CD4-positive, alpha-beta T cell treated with Interleukin-4 for 4 hours (primary cell): ENCODE data around the gene TTLL10.
A peak's percentile ranks its signal among the peaks of the same experiment; 100 is the strongest.
"Not testable (repeated sequence)": the region's sequence is repeated elsewhere in the genome, so short reads cannot be mapped to it uniquely, and the experiment has no call there.

ENCODE experiments used
- DNase-seq: peaks from one replicate; pipeline ENCODE4 v3.0.0-alpha.2; 2020

TTLL10 gene

DNA sequence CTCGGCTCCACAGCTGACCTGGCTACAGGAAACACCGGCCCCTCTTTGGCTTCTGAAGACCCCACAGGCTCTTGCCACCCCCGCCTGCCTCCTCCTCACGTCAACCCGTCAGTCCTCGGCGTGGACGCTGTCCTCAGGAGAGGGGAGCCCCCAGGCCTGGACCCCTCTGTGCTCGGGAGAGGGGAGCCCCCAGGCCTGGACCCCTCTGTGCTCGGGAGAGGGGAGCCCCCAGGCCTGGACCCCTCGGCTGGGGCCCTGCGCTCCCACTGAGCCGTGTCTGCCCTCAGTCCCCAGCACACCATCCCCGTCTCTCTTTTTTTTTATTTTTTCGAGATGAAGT is 31.8 kb upstream of the TTLL10 start:
- DNase-seq = no peak

DNA sequence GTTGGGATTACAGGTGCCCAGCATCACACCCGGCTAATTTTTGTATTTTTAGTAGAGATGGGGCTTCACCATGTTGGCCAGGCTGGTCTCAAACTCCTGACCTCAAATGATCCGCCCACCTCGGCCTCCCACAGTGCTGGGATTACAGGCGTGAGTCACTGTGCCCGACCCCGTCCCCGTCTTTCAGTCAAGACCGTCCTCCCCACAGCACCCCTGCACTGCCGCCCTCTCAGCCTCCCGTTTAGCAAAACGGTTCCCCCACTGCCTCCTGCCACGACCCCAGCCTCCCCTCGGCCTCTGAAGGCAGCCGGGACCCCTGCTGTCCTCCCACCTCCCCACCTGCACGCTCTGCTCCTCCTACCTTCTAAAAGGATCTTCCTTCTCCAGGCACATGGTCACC is 31.3 kb upstream of the TTLL10 start:
- DNase-seq = not testable (repeated sequence)

DNA sequence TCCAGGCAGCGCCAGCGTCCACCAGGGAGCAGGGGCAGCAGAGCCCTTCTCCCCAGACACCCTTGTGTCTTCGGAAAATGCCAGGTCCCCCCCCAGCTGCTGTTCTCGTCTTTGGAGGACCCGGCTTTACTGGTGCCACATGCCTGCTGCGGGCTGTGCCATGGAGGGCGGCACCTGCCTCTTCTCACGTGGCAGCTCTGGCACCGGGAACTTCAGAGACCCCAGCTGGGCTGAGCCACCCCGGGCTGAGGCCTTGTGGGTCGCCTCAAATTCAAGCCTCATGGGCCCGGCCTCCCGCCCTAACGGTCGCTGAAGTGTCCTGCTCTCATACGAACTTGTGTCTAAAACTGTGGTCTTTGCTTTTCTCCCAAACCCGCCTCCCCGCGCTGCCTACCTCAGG is 30.8 kb upstream of the TTLL10 start:
- DNase-seq = no peak

DNA sequence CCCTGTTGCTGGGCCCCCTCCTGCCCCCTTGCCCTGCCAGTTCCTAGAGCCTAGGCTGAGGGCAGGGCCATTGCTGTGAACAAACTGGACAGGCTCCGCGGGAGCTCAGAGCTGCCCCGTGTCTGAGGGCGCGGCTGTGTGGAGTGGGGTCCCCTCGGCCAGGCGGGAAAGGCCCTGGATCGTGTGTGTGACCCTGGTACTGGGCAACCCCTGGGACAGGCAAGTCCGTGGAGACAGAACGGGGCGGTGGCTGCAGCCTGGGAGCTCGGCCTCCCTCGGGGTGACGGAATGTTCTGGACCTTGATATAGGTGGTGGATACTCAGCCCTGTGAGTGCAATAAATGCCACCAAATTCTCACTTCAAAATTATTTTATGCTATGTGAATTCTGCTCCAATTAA is 30.0 kb upstream of the TTLL10 start:
- DNase-seq = no peak

DNA sequence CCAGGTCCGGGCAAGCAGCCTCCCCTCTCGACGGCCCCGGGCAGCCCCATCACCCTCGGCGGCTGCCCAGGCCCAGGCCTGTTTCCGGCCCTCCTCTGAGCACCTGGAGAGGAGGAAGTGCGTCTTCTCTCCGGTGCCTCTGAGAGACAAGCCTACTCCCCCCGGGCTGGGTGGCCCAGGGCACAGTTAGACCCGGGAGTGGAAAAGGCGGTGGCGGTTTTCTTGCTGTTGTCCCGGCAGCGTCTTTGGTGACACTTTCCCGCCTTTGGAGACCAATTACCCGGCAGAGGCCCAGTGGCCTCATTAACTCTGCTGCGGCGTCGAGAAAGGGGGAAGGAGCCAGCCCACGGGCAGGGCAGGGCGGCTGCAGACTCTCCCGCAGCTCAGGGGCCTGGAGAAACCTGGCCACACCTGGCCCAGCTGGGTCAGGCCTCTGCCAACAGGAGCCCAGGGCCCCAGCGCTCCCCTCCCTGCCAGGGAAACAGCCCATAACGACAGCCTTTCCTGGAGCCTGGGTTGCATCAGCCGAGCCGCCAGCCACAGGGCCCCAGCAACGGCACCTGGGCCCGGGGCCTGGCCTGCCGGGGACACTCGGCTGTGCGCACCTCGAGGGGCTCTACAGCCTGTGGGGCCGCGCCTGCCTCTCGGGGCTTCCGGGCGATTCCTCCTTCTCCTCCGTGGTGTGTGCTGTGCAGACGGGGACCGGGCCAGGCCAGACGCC is 29.4 kb upstream of the TTLL10 start:
- peak; percentile 23 for DNase-seq

DNA sequence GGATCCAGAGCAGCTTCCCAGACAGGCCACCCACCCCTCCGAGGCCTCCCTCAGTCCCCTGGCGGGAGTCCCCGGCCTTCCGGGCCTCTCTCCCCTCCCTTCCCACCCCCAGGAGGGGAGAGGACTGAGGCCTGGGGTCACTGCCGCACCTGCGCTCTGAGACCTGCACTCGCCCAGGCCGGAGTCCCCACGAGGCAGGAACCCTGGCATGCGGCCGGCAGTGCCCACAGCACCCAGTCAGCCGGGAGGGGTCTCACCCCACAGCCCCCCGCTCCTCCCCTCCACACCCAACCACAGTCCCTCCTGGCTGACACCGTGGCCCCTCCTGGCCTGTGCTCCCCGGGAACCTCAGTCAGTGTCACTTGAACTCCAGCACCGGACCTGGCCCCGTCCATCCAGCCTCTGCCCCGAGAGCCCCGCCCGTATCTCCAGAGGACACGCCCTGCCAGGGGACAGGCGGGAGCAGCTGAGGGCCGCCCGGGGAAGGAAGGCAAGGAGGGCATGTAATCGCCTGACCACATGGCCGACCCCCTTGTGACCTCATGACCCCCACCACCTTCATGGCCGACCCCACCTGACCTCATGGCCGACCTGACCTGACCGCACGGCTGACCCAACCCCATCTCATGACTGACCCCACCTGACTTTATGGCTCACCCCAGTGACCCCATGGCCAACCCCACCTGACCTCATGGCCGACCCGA is 28.7 kb upstream of the TTLL10 start:
- DNase-seq = no peak

DNA sequence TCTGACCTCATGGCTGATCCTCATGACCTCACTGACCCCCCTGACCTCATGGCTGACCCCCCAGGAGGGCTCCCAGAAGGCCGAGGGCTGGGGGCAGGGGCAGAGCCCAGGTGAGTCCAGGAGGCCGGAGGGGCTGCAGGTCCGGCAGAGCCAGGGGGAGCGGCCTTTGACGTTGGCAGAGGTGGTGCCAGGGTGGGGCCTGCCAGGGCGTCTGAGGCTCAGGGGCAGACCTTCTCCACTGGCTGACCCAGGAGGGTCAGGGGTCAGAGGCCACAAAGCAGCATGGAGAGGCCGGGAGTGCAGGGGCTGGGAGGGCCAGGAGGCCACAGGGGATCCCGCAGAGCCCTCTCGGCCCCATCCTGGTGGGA is 28.1 kb upstream of the TTLL10 start:
- DNase-seq = no peak

DNA sequence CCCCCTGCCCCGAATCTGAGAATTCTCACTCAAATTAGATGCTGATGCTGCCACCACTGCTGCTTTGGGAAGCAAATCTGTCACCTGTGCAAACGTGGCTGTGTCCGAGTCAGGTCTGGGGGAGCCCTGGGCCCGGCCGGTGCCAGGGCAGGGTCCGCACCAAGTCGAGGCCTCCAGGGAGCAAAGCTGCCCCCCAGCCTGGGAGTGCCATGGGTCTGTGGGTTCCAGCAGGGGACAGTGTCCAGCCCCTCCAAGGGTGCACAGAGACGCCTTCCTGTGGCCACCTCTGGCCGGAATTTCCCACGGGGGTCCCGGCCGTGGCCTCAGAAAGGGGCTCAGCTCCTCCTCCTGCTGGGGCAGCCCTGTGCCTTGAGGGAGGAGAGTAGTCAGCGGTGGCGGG is 27.7 kb upstream of the TTLL10 start:
- DNase-seq = no peak

DNA sequence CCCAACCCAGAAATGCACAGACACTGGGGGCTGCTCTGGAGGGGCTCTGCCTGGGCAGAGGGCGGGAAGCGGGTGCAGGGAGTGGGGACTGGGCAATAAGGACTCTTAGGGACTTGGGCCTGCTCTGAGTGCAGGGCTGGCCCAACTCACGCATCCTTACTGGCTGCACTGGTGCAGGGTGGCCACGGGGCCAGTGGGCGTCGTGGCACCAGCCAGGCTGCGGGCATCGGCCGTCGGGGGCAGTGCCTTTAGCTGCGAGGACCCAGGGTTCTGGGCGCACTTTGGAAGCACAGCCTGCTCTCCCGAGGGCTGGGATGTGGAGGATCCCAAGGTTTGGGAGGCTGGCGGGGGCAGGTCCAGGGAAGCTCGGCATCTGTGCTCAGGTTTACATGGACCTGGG is 27.1 kb upstream of the TTLL10 start:
- DNase-seq = no peak

DNA sequence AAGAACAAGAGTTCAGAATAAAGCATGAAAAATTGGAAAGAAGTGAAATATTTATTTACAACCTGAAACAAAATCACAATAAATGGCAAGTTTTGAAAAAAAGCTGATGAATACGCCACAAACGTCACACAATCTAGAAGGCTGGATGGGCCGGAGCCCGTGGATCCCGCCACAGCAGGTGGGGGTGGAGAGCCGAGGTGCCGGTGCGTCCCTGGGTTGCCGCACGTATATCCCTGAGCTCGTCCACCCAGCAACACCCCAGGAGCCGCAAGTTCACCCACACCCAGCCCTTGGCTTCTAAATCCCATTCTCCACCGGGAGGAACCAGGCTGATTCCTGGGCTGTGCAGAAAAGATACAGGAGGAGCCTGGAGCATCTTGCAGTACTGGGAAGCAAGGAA is 25.6 kb upstream of the TTLL10 start:
- no peak for DNase-seq

DNA sequence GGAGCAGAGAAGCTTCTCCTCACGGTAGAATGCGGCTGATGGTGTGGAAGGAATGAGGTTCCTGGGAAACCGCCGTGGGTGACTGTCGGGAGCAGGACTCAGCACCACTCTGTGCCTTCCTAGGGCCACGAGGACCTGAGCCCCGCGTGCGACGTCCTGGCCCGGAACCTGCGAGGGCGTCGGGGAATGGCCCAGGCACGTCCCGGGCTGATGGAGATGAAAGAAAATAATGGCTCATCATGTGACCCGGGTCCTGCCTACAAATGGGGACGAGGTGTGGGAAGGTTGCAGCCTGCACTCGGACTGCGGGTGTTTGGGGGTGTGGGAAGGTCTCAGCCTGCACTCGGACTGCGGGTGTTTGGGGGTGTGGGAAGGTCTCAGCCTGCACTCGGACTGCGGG is 25.1 kb upstream of the TTLL10 start:
- no peak for DNase-seq

DNA sequence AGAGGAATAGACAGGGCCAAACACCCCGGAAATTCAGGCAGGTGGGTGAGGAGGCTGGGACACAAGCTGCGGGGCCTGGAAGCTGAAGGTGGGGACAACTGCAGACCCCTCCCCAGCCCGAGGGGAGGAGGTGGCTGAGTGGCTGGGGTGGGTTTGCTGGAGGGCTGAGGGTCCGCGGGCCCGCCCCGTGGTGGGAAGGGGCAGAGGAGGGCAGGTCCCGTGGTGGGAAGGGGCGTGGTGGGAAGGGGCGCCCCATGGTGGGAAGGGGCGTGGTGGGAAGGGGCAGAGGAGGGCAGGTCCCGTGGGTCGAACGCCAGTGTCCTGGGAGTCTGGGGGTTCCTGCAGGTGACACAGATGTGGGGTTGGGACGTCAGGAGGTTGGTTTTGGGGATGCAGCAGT is 24.3 kb upstream of the TTLL10 start:
- DNase-seq = no peak

DNA sequence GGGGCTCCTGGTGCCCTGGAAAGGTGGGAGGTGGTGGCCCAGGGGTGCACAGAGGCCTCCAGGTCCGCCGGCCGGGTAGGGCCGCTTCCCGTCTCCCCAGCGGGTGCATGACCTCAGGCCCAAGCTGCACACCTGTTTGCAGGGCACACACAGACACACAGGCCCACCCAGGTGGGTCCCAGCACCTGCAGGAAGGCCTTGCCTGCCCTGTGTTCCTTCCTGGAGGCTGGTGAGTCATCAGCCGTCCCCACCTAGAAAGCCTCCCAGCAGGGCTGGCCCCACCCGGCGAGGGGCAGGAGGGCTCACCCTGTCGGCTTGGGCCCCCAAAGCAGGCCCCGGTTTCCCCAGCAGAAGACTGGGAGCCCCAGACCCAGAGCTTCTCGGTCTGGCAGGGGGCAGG is 23.6 kb upstream of the TTLL10 start:
- DNase-seq = no peak

DNA sequence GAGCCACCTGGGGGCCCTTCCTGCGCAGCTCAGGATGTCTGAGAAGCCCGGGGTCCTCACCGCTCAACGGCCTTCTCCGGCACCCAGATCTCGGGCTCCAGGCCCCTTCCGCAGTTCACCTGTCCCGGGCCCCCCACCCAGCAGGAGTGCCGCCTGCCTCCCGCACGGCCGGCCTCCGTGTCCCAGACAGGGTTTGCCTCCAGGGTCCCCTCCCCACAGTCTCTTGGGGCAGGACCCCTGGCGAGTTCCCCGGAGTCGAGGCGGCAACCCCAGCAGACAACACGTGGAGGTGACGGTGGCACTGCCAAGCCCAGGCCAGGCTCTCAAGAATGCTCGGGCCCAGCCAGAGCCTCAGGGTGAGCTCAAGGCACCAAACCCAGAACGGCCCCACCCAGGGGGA is 22.4 kb upstream of the TTLL10 start:
- DNase-seq = no peak

DNA sequence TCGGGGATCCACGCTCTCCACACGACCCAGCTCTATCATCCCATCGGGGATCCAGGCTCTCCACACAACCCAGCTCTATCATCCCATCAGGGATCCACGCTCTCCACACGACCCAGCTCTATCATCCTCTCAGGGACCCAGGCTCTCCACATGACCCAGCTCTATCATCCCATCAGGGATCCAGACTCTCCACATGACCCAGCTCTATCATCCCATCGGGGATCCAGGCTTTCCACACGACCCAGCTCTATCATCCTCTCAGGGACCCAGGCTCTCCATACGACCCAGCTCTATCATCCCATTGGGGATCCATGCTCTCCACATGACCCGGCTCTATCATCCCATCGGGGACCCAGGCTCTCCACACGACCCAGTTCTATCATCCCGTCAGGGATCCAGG is 21.2 kb upstream of the TTLL10 start:
- not testable (repeated sequence) for DNase-seq

DNA sequence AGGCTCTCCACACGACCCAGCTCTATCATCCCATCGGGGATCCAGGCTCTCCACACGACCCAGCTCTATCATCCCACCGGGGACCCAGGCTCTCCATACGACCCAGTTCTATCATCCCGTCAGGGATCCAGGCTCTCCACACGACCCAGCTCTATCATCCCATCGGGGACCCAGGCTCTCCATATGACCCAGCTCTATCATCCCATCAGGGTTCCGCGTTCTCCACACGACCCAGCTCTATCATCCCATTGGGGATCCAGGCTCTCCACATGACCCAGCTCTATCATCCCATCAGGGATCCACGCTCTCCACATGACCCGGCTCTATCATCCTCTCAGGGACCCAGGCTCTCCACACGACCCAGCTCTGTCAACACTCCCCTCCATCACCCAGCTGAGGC is 20.5 kb upstream of the TTLL10 start:
- not testable (repeated sequence) for DNase-seq

DNA sequence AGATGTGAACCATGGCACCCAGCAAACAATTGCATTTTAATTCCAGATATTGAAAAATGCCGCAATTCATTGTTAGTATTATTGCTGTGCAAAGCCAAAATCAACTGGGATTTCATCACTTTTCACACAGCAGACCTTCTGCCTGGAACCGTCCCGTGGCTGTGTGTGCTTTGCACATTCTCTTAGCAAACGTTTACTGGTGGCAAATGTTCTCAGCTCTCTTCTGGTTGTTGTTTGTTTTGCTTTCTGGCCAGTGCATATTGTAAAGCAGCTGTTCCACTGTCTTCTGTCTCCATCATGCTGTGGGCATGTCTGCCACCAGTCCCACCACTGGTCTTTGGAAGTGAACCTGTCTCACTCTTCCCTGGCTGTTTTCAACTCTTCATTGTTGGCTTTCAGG is 19.8 kb upstream of the TTLL10 start:
- no peak for DNase-seq

DNA sequence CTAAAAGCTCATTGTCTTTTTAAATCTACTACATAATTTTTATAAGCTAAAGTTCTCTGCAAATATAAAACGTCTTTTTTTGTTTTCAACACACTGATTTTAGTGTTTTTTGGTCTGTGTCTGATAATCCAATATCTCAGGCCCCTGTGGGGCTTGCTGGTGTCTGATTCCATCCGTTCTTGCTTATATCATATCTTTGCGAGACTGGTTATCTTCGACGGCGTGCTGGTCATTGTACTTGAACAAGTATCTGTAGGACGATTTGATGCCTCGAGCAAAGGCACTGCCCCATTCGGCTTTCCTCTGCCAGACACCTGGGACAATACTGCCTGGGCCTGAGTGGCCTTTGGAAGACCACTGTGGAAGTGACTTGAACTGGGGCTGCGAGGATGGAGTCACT is 18.4 kb upstream of the TTLL10 start:
- no peak for DNase-seq

DNA sequence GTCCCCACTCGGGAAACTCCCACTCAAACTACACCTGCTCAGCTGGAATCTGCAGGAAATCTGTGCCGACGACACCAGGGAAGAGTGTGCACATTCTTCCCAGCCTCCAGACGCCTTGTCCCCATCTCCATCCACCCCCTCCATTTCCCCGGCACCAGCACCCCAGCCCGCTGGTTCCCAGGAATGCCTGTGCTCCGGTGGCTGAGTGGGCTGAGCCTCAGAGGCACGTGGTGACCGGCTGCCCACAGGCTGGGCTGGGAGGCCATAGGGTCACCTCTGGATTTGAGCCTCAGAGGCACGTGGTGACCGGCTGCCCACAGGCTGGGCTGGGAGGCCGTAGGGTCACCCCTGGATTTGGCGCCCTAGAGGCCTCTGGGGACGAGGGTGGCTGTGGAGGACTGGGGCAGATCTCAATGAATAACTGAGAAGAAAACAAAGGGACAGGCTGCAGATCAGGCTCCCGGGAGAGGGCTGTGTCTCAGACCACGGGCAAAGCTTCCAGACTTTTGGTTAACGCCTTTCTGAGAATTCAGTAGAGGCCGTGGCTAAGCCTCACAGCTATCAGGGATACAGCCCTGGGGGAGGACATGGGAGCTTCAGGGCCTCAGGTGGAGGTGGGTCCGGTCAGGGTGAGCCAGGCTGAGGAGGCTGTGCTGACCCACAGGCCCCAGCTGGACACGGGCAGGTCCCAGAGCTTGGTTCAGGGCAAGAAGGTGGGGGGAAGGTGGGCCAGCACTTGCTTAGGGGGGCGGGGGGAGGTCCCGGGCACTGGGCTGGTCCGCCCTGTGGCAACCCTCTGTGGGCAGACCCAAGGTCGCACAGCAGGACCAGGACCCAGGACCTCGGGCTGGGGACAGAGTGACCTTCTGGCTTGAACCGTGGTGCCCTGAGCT is 17.3 kb upstream of the TTLL10 start:
- no peak for DNase-seq

DNA sequence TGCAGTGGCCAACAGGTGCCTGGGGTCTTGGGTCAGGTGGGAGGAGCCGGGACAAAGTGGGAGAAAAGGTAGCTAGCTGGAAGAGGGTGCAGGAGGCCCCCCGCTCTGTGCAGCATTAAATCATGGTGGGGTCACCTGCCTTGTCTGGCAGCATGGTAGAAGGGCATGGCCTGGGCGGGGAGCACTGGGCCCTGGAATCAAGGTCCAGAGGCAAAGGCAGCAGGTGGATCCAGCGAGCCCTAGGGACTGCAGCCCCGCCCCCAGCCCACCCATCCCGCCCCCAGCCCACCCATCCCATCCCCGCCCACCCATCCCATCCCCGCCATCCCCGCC is 16.7 kb upstream of the TTLL10 start:
- DNase-seq = no peak

DNA sequence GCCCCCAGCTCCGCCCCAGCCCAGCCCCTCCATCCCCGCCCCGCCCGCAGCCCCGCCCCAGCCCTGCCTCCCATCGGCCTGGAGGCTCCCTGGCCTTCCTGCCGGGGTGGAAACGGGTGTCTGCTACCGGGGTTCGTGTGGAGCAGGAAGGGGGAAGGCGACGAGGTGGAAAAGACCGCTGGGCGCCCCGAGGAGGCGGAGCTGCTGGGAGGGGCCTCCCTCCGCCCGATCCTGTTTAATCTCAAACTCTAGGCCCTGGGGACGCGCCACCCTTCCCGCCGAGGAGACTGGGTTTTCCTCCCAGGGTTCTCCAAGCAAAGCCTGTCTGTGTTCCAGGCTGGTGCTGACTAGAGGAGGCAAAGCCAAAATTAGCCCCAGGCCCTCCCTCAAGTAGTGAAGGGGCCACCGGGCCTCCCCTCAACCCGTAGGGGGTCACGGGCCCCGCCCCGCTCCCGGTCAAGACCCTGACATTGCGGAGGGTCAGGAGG is 16.2 kb upstream of the TTLL10 start:
- peak; percentile 63 for DNase-seq

DNA sequence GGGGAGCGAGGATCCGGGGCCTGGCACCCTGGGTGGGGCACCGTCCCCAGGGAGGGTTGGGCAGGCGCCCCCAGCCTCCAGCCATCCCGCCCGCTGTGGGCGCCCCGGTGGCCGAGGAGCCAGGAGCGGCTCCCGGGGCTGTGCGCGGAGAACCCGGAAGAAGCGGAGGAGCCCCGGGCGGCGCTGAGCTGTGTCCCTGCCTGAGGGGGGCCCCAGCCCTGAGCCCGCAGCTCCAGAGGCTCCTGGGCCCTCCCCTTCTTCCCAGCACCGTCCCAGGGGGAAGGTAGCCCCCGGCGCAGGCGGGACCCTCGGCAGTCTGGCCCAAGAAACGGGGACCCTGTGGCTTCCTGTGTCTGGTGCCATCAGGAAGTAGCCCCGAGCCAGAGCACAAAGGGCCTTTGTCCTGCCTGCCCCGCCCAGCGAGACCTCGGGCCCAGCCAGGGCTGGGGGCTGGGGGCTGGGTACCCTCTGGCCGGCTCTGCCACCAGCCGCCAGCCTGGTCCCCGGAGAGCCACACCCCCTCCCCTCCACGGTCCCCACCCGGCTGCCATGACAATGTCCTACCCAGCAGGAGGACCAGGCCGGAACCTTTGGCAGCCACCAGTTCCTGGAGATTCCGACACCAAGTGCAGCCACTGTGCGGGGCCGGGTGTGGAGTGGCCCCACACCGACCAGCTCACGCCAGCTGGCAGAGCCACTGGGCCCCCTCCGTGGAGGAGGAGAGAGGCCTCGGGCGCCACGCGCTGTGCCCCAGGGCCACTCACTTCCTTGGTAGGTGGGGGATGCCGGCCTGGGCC is 15.6 kb upstream of the TTLL10 start:
- DNase-seq = peak; percentile 8

DNA sequence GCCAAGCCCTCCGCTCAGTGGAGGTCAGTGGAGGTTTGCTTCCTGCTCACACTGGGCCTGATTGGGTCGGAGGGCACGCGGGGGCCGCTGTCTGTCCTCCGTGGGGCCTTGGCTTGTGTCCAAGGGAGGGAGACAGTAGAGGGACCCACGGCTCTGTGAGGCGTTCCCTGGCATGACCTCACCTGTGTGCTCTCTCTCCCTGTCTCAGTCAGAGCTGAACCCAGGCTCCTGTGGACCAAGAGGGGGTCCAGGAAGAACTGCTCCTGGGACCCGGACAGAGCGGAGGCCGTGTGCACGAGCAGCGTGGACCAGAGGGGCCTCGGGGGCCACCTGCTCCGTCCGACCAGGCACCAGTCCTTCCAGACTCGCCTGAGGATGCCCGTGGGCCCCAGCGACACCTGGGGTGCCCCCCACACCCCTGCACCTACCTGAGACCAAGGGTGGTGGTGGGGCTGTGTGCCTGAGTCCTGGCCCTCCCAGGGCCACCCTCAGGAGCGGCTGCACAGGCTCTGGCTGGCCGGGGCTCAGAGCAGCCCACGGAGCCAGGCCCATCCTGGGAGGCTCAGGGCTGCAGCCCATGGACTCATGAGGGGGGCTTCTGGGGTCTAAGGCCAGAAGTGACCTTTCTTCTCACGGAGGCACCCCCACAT is 13.3 kb upstream of the TTLL10 start:
- DNase-seq = no peak
